ENCODE results near the gene ARHGAP23.

- TF ChIP-seq EZH2 (IDR thresholded peaks at IDR 0.05; ENCODE audit: borderline replicate concordance, low read length): no peak
- no peak for TF ChIP-seq CTCF (IDR thresholded peaks at IDR 0.05; ENCODE audit: low read length)
Measured at GRCh38 chr17:38419508-38419981, 8.7 kb upstream of the ARHGAP23 start.

Measured in OCI-LY1 (cell line).